ENCODE results near the gene TBX1. TPM values are rescaled to one million over a fixed set of nuclear protein-coding genes. Genes with fewer than 3 reads are reported as not detected.

TBX1 gene
- total RNA-seq, 2 experiments from 2014 or later: 0.23 TPM; not detected in 1

GRCh38 chr22:19733755-19734154, 26.8 kb upstream of the TBX1 start:
- Histone ChIP-seq H4K20me1 (ENCODE audit: insufficient read depth, low read length) (no peaks in the 10 kb centered on the region), H3K79me2 (ENCODE audit: insufficient read depth, low read depth, low read length) (no peaks in the 10 kb centered on the region), H3K4me2 (ENCODE audit: low read length) (no peak overlapping the region), H3K9me3 (ENCODE audit: low read length) (no peaks in the 10 kb centered on the region), H3K4me3 (ENCODE audit: low read depth, low read length, poor library complexity, severe bottlenecking) (no peak overlapping the region), H3K36me3 (ENCODE audit: insufficient read depth, low read length) (no peaks in the 10 kb centered on the region), H3K9me2 (ENCODE audit: insufficient read depth, low read length) (no peaks in the 10 kb centered on the region), H3K27ac (ENCODE audit: low read depth, low read length, poor library complexity, severe bottlenecking) (no peak overlapping the region), H3K4me1 (ENCODE audit: insufficient read depth, low read length, poor library complexity, severe bottlenecking) (peaks cover 6% of the 10 kb centered on the region), H2AFZ (ENCODE audit: low read length) (no peak overlapping the region)
- intact Hi-C loops (cut with micrococcal nuclease; ENCODE audit: unreplicated experiment): no loop called here
- CTCF ChIA-PET (ENCODE audit: unreplicated experiment): no interaction called here
- TF ChIP-seq EZH2phosphoT487 (IDR thresholded peaks at IDR 0.05; ENCODE audit: borderline replicate concordance, low read depth, low read length) (no peak), CTCF (conservative IDR thresholded peaks at IDR 0.05; ENCODE audit: low read length) (no peak)
- POLR2A ChIA-PET: no interaction called here
- BruUV-seq (replicated peaks): no TSS peak
- DNase-seq (ENCODE audit: low spot score): no peak

- CTCF ChIA-PET (ENCODE audit: unreplicated experiment): no interaction called here
- no peak overlapping the region for H3K27ac ChIP-seq (ENCODE audit: low read depth, low read length, poor library complexity, severe bottlenecking)
- H3K4me3 ChIP-seq (ENCODE audit: low read depth, low read length, poor library complexity, severe bottlenecking): no peak overlapping the region
- intact Hi-C loops (cut with micrococcal nuclease; ENCODE audit: unreplicated experiment): no loop called here
- peaks cover 6% of the 10 kb centered on the region for H3K4me1 ChIP-seq (ENCODE audit: insufficient read depth, low read length, poor library complexity, severe bottlenecking)
- no TSS peak for BruUV-seq (replicated peaks)
- H3K4me2 ChIP-seq (ENCODE audit: low read length): no peak overlapping the region
- POLR2A ChIA-PET: no interaction called here
- no peak overlapping the region for H2AFZ ChIP-seq (ENCODE audit: low read length)
- no peaks in the 10 kb centered on the region for H3K9me3 ChIP-seq (ENCODE audit: low read length)
- H3K9me2 ChIP-seq (ENCODE audit: insufficient read depth, low read length): no peaks in the 10 kb centered on the region
- no peaks in the 10 kb centered on the region for H4K20me1 ChIP-seq (ENCODE audit: insufficient read depth, low read length)
- H3K36me3 ChIP-seq (ENCODE audit: insufficient read depth, low read length): no peaks in the 10 kb centered on the region
- H3K79me2 ChIP-seq (ENCODE audit: insufficient read depth, low read depth, low read length): no peaks in the 10 kb centered on the region
- DNase-seq (ENCODE audit: low spot score): no peak
- TF ChIP-seq CTCF (conservative IDR thresholded peaks at IDR 0.05; ENCODE audit: low read length): no peak
- no peak for TF ChIP-seq EZH2phosphoT487 (IDR thresholded peaks at IDR 0.05; ENCODE audit: borderline replicate concordance, low read depth, low read length)
These were observed 26.4 kb upstream of the TBX1 start for GRCh38 chr22:19734163-19734562.

- BruUV-seq (replicated peaks): no TSS peak
- no peaks in the 10 kb centered on the region for H4K20me1 ChIP-seq (ENCODE audit: insufficient read depth, low read length)
- H3K36me3 ChIP-seq (ENCODE audit: insufficient read depth, low read length): no peaks in the 10 kb centered on the region
- ChIA-PET POLR2A (no interaction called here), CTCF (ENCODE audit: unreplicated experiment) (no interaction called here)
- H3K4me3 ChIP-seq (ENCODE audit: low read depth, low read length, poor library complexity, severe bottlenecking): no peak overlapping the region
- no peak overlapping the region for H3K4me2 ChIP-seq (ENCODE audit: low read length)
- TF ChIP-seq CTCF (conservative IDR thresholded peaks at IDR 0.05; ENCODE audit: low read length): no peak
- TF ChIP-seq EZH2phosphoT487 (IDR thresholded peaks at IDR 0.05; ENCODE audit: borderline replicate concordance, low read depth, low read length): no peak
- no peak for DNase-seq (ENCODE audit: low spot score)
- no peaks in the 10 kb centered on the region for H3K9me3 ChIP-seq (ENCODE audit: low read length)
- H3K9me2 ChIP-seq (ENCODE audit: insufficient read depth, low read length): no peaks in the 10 kb centered on the region
- H3K4me1 ChIP-seq (ENCODE audit: insufficient read depth, low read length, poor library complexity, severe bottlenecking): peaks cover 6% of the 10 kb centered on the region
- H3K27ac ChIP-seq (ENCODE audit: low read depth, low read length, poor library complexity, severe bottlenecking): no peak overlapping the region
- intact Hi-C loops (cut with micrococcal nuclease; ENCODE audit: unreplicated experiment): no loop called here
- H2AFZ ChIP-seq (ENCODE audit: low read length): no peak overlapping the region
- H3K79me2 ChIP-seq (ENCODE audit: insufficient read depth, low read depth, low read length): no peaks in the 10 kb centered on the region
These were observed 25.7 kb upstream of the TBX1 start for GRCh38 chr22:19734837-19735382.
